ENCODE measurements around the gene MRTFA.
"Not testable (repeated sequence)": the region's sequence is repeated elsewhere in the genome, so short reads cannot be mapped to it uniquely, and the experiment has no call there.

MRTFA gene

GRCh38 chr22:40519284-40519947 lies 117.1 kb downstream of the MRTFA start:
- Mint-ChIP-seq H3K36me3 (peaks cover 21% of the 10 kb centered on the region), H3K4me1 (peaks cover 37% of the 10 kb centered on the region), H3K27me3 (no peaks in the 10 kb centered on the region), H3K27ac (peak overlapping the region; percentile 94), H3K9me3 (no peaks in the 10 kb centered on the region), H3K4me3 (peak overlapping the region; percentile 58)
- CTCF ChIA-PET, result no interaction called here
- DNase-seq, result no peak

- CTCF ChIA-PET, result no interaction called here
- Mint-ChIP-seq H3K36me3 (peaks cover 21% of the 10 kb centered on the region), H3K4me3 (peak overlapping the region; percentile 58), H3K27ac (peak overlapping the region; percentile 94), H3K27me3 (no peaks in the 10 kb centered on the region), H3K9me3 (no peaks in the 10 kb centered on the region), H3K4me1 (peaks cover 35% of the 10 kb centered on the region)
- DNase-seq, result no peak
These were observed 117.7 kb downstream of the MRTFA start for GRCh38 chr22:40518840-40519239.

GRCh38 chr22:40517631-40518030 lies 118.9 kb downstream of the MRTFA start:
- peaks cover 20% of the 10 kb centered on the region for H3K36me3 Mint-ChIP-seq
- CTCF ChIA-PET, result interaction anchor here (0.9 kb wide), 1 partner anchor 119 kb away, joined by 3 read pairs; the partner anchor contains the start of gene MRTFA
- H3K27me3 Mint-ChIP-seq, result no peaks in the 10 kb centered on the region
- no peaks in the 10 kb centered on the region for H3K9me3 Mint-ChIP-seq
- peaks cover 35% of the 10 kb centered on the region for H3K4me1 Mint-ChIP-seq
- DNase-seq, result no peak
- H3K4me3 Mint-ChIP-seq, result no peak overlapping the region
- no peak overlapping the region for H3K27ac Mint-ChIP-seq

GRCh38 chr22:40516416-40516815 lies 120.1 kb downstream of the MRTFA start:
- CTCF ChIA-PET, result no interaction called here
- no peaks in the 10 kb centered on the region for H3K9me3 Mint-ChIP-seq
- peaks cover 16% of the 10 kb centered on the region for H3K36me3 Mint-ChIP-seq
- peaks cover 35% of the 10 kb centered on the region for H3K4me1 Mint-ChIP-seq
- no peak overlapping the region for H3K4me3 Mint-ChIP-seq
- no peak overlapping the region for H3K27ac Mint-ChIP-seq
- no peak for DNase-seq
- no peaks in the 10 kb centered on the region for H3K27me3 Mint-ChIP-seq

- no peaks in the 10 kb centered on the region for H3K9me3 Mint-ChIP-seq
- no peaks in the 10 kb centered on the region for H3K27me3 Mint-ChIP-seq
- no peak for DNase-seq
- peaks cover 3% of the 10 kb centered on the region for H3K36me3 Mint-ChIP-seq
- CTCF ChIA-PET, result interaction anchor here (1.0 to 1.2 kb wide), 3 partner anchors 20 to 133 kb away, joined by 3 read pairs; no protein-coding TSS in a partner anchor
- no peak overlapping the region for H3K4me3 Mint-ChIP-seq
- peaks cover 5% of the 10 kb centered on the region for H3K4me1 Mint-ChIP-seq
- H3K27ac Mint-ChIP-seq, result no peak overlapping the region
These were observed 123.9 kb downstream of the MRTFA start for GRCh38 chr22:40512426-40513136.

- Mint-ChIP-seq H3K27ac (no peak overlapping the region), H3K4me3 (no peak overlapping the region), H3K9me3 (no peaks in the 10 kb centered on the region), H3K36me3 (no peaks in the 10 kb centered on the region), H3K27me3 (no peaks in the 10 kb centered on the region), H3K4me1 (no peaks in the 10 kb centered on the region)
- DNase-seq, result no peak
- CTCF ChIA-PET, result no interaction called here
These were observed 124.9 kb downstream of the MRTFA start for GRCh38 chr22:40511604-40512003.

GRCh38 chr22:40510631-40511364 lies 125.7 kb downstream of the MRTFA start:
- CTCF ChIA-PET, result no interaction called here
- no peak overlapping the region for H3K27ac Mint-ChIP-seq
- no peaks in the 10 kb centered on the region for H3K4me1 Mint-ChIP-seq
- no peaks in the 10 kb centered on the region for H3K27me3 Mint-ChIP-seq
- DNase-seq, result no peak
- H3K36me3 Mint-ChIP-seq, result no peaks in the 10 kb centered on the region
- H3K4me3 Mint-ChIP-seq, result no peak overlapping the region
- no peaks in the 10 kb centered on the region for H3K9me3 Mint-ChIP-seq

GRCh38 chr22:40509401-40510134 lies 127.0 kb downstream of the MRTFA start:
- Mint-ChIP-seq H3K4me1 (no peaks in the 10 kb centered on the region), H3K4me3 (no peak overlapping the region), H3K36me3 (no peaks in the 10 kb centered on the region), H3K9me3 (no peaks in the 10 kb centered on the region), H3K27ac (no peak overlapping the region), H3K27me3 (no peaks in the 10 kb centered on the region)
- CTCF ChIA-PET, result interaction anchor here (1.2 kb wide), 1 partner anchor 21 kb away, joined by 3 read pairs; no protein-coding TSS in a partner anchor
- no peak for DNase-seq

GRCh38 chr22:40508046-40508445 lies 128.5 kb downstream of the MRTFA start:
- H3K4me1 Mint-ChIP-seq, H3K9me3 Mint-ChIP-seq, H3K27me3 Mint-ChIP-seq, H3K4me3 Mint-ChIP-seq, H3K36me3 Mint-ChIP-seq, H3K27ac Mint-ChIP-seq, DNase-seq: not testable (repeated sequence)
- CTCF ChIA-PET, result interaction anchor here (0.8 to 1.7 kb wide), 2 partner anchors 64 to 71 kb away, joined by 3 to 5 read pairs; no protein-coding TSS in a partner anchor

GRCh38 chr22:40507491-40507890 lies 129.0 kb downstream of the MRTFA start:
- CTCF ChIA-PET, result interaction anchor here (0.8 to 1.7 kb wide), 2 partner anchors 65 to 71 kb away, joined by 3 to 5 read pairs; no protein-coding TSS in a partner anchor
- H3K27me3 Mint-ChIP-seq, result no peaks in the 10 kb centered on the region

GRCh38 chr22:40506762-40507161 lies 129.8 kb downstream of the MRTFA start:
- Mint-ChIP-seq H3K27me3 (no peaks in the 10 kb centered on the region), H3K9me3 (no peaks in the 10 kb centered on the region), H3K27ac (no peak overlapping the region), H3K4me3 (no peak overlapping the region), H3K4me1 (peaks cover 3% of the 10 kb centered on the region), H3K36me3 (peaks cover 5% of the 10 kb centered on the region)
- CTCF ChIA-PET, result interaction anchor here (1.7 kb wide), 1 partner anchor 70 kb away, joined by 5 read pairs; no protein-coding TSS in a partner anchor
- no peak for DNase-seq

More at GRCh38 chr22:40507491-40507890, 129.0 kb downstream of the MRTFA start:
- H3K9me3 Mint-ChIP-seq, result no peaks in the 10 kb centered on the region
- no peak overlapping the region for H3K4me3 Mint-ChIP-seq
- peaks cover 3% of the 10 kb centered on the region for H3K4me1 Mint-ChIP-seq
- peaks cover 5% of the 10 kb centered on the region for H3K36me3 Mint-ChIP-seq
- no peak for DNase-seq
- no peak overlapping the region for H3K27ac Mint-ChIP-seq

- no peak overlapping the region for H3K27ac Mint-ChIP-seq
- CTCF ChIA-PET, result interaction anchor here (1.2 kb wide), 2 partner anchors 16 to 20 kb away, joined by 4 to 5 read pairs; no protein-coding TSS in a partner anchor
- peaks cover 5% of the 10 kb centered on the region for H3K36me3 Mint-ChIP-seq
- no peaks in the 10 kb centered on the region for H3K9me3 Mint-ChIP-seq
- no peak for DNase-seq
- no peak overlapping the region for H3K4me3 Mint-ChIP-seq
- H3K4me1 Mint-ChIP-seq, result peaks cover 4% of the 10 kb centered on the region
- no peaks in the 10 kb centered on the region for H3K27me3 Mint-ChIP-seq
These were observed 132.0 kb downstream of the MRTFA start for GRCh38 chr22:40504285-40505249.

GRCh38 chr22:40502919-40503318 lies 133.6 kb downstream of the MRTFA start:
- Mint-ChIP-seq H3K4me1 (peaks cover 12% of the 10 kb centered on the region), H3K36me3 (peaks cover 5% of the 10 kb centered on the region), H3K4me3 (no peak overlapping the region), H3K27ac (no peak overlapping the region), H3K27me3 (no peaks in the 10 kb centered on the region), H3K9me3 (no peaks in the 10 kb centered on the region)
- CTCF ChIA-PET, result no interaction called here
- DNase-seq, result no peak
